Stimulated activated CD8-positive, alpha-beta memory T cell treated with anti-CD3 and anti-CD28 coated beads, Interleukin-15, amount 100 ng/mL, for 1 hour (primary cell): Measurements from ENCODE around the gene RICTOR.

ENCODE experiments used
- DNase-seq: peaks from one replicate; pipeline ENCODE4 v3.0.0-alpha.2; 2020; ENCODE audit warnings: low read depth

Gene RICTOR

GRCh38 chr5:39074017-39074814 lies at the start of gene RICTOR:
TSS of gene RICTOR (minus strand) at chr5:39074399. CDS start at chr5:39074377, 22 bp downstream.
- peak; percentile 85 for DNase-seq

GRCh38 chr5:39121922-39122321 lies 47.7 kb upstream of the RICTOR start:
- no peak for DNase-seq

GRCh38 chr5:39121315-39121714 lies 47.1 kb upstream of the RICTOR start:
- DNase-seq: no peak

- no peak for DNase-seq
These were observed 45.8 kb upstream of the RICTOR start for GRCh38 chr5:39120052-39120420.

GRCh38 chr5:39119404-39120051 lies 45.3 kb upstream of the RICTOR start:
- DNase-seq: no peak

GRCh38 chr5:39118638-39119037 lies 44.4 kb upstream of the RICTOR start:
- no peak for DNase-seq

GRCh38 chr5:39117401-39117800 lies 43.2 kb upstream of the RICTOR start:
- DNase-seq: no peak

- no peak for DNase-seq
These were observed 42.4 kb upstream of the RICTOR start for GRCh38 chr5:39116344-39117170.

GRCh38 chr5:39115644-39116343 lies 41.6 kb upstream of the RICTOR start:
- no peak for DNase-seq

GRCh38 chr5:39114155-39114554 lies 40.0 kb upstream of the RICTOR start:
- no peak for DNase-seq

- no peak for DNase-seq
These were observed 39.3 kb upstream of the RICTOR start for GRCh38 chr5:39113354-39113953.

- DNase-seq: no peak
These were observed 35.4 kb upstream of the RICTOR start for GRCh38 chr5:39109606-39110005.

- DNase-seq: no peak
These were observed 34.8 kb upstream of the RICTOR start for GRCh38 chr5:39108987-39109386.

- DNase-seq: no peak
These were observed 33.2 kb upstream of the RICTOR start for GRCh38 chr5:39107350-39107749.

- no peak for DNase-seq
These were observed 32.1 kb upstream of the RICTOR start for GRCh38 chr5:39106322-39106721.

GRCh38 chr5:39104221-39104620 lies 30.0 kb upstream of the RICTOR start:
- no peak for DNase-seq

GRCh38 chr5:39102684-39103155 lies 28.5 kb upstream of the RICTOR start:
- DNase-seq: no peak

- no peak for DNase-seq
These were observed 26.7 kb upstream of the RICTOR start for GRCh38 chr5:39100851-39101396.

GRCh38 chr5:39100301-39100850 lies 26.2 kb upstream of the RICTOR start:
- no peak for DNase-seq

GRCh38 chr5:39099831-39100230 lies 25.6 kb upstream of the RICTOR start:
- DNase-seq: no peak

GRCh38 chr5:39093352-39093751 lies 19.2 kb upstream of the RICTOR start:
- no peak for DNase-seq
